DND-41 (cell line): ENCODE measurements around the gene DLG2.

ENCODE experiments used
- EZH2 ChIP-seq: IDR thresholded peaks from 3 replicates; pipeline ENCODE4 v1.6.1; 2012; ENCODE audit warnings: borderline replicate concordance, low read depth, mild to moderate bottlenecking, moderate library complexity, low read length, inconsistent platforms; ENCODE audit not compliant: severe bottlenecking
- TF ChIP-seq, protein P1 (sequence below): IDR thresholded peaks from 2 replicates; pipeline ENCODE4 v1.5.1; 2012; ENCODE audit warnings: borderline replicate concordance, low read length, moderate library complexity, mild to moderate bottlenecking; ENCODE audit not compliant: poor library complexity, severe bottlenecking; ENCODE audit errors: extremely low read depth

DNA sequence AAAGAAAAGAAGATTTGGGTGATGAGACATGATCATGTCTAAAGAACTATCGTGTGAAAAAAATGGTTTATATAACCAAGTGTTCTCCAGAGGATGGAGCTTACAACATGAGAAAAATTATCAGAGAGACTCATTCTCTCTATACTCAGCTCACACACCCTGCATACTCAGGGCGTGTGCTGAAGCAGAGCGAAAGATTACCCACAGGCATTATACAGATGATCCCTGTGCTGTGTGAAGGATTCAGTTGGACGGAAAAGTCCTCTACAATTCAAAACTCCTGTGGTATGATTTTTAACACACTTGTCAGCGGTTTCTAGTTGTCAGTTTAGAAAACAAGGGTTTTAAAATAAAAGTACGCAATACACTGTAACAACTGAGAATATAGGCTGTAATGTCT is 267.3 kb downstream of the DLG2 start:
- TF ChIP-seq, protein P1, sequence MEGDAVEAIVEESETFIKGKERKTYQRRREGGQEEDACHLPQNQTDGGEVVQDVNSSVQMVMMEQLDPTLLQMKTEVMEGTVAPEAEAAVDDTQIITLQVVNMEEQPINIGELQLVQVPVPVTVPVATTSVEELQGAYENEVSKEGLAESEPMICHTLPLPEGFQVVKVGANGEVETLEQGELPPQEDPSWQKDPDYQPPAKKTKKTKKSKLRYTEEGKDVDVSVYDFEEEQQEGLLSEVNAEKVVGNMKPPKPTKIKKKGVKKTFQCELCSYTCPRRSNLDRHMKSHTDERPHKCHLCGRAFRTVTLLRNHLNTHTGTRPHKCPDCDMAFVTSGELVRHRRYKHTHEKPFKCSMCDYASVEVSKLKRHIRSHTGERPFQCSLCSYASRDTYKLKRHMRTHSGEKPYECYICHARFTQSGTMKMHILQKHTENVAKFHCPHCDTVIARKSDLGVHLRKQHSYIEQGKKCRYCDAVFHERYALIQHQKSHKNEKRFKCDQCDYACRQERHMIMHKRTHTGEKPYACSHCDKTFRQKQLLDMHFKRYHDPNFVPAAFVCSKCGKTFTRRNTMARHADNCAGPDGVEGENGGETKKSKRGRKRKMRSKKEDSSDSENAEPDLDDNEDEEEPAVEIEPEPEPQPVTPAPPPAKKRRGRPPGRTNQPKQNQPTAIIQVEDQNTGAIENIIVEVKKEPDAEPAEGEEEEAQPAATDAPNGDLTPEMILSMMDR, result no peak
- TF ChIP-seq EZH2, result no peak
